DND-41 (cell line): ENCODE measurements around the gene KRT86.

Experiments
- ATAC-seq: fragments of 200-7000 bp; cut with Tn5 transposase; 3 replicates; pipeline ENCODE4 v1.9.1; 2021; ENCODE audit warnings: low read depth; ENCODE audit not compliant: insufficient read depth
- DNase-seq: peaks from one replicate; pipeline ENCODE4 v3.0.0-alpha.2; 2020
- H2AFZ ChIP-seq: 2 replicates; pipeline ENCODE4 v1.6.0; 2012; ENCODE audit warnings: low read depth, low read length
- H3K27ac ChIP-seq: 2 replicates; pipeline ENCODE4 v1.5.1; 2012; ENCODE audit warnings: low read length, inconsistent platforms
- H3K27me3 ChIP-seq: fragments of 200-600 bp; sonication (generic); 2 replicates; pipeline ENCODE4 v1.6.0; 2012; ENCODE audit warnings: low read length, mild to moderate bottlenecking, inconsistent platforms; ENCODE audit not compliant: insufficient read depth, poor library complexity
- H3K36me3 ChIP-seq: 2 replicates; pipeline ENCODE4 v1.5.1; 2012; ENCODE audit warnings: low read length, inconsistent platforms; ENCODE audit not compliant: insufficient read depth
- H3K4me1 ChIP-seq: 2 replicates; pipeline ENCODE4 v1.5.1; 2012; ENCODE audit warnings: mild to moderate bottlenecking, low read length; ENCODE audit not compliant: insufficient read depth
- H3K4me2 ChIP-seq: 2 replicates; pipeline ENCODE4 v1.6.0; 2012; ENCODE audit warnings: mild to moderate bottlenecking, moderate library complexity, low read length, inconsistent platforms; ENCODE audit not compliant: insufficient read depth
- H3K4me3 ChIP-seq, 2 experiments: fragments of 200-600 bp in 1 of 2; shearing (Covaris generic) in 1 of 2; 2 replicates each; pipeline ENCODE4 v1.5.1; 2012 to 2016; ENCODE audit warnings: inconsistent platforms in 2 of 2, low read length in 2 of 2, mild to moderate bottlenecking in 2 of 2, low read depth in 1 of 2, moderate library complexity in 1 of 2
- H3K79me2 ChIP-seq: 2 replicates; pipeline ENCODE4 v1.6.0; 2012; ENCODE audit warnings: low read length, inconsistent platforms; ENCODE audit not compliant: insufficient read depth
- H3K9ac ChIP-seq: 2 replicates; pipeline ENCODE4 v1.6.0; 2012; ENCODE audit warnings: low read depth, mild to moderate bottlenecking, inconsistent platforms, low read length, moderate library complexity
- H3K9me3 ChIP-seq: 2 replicates; pipeline ENCODE4 v1.5.1; 2012; ENCODE audit warnings: low read length, moderate library complexity, mild to moderate bottlenecking, inconsistent platforms; ENCODE audit not compliant: insufficient read depth, severe bottlenecking
- H4K20me1 ChIP-seq: 2 replicates; pipeline ENCODE4 v1.6.0; 2012; ENCODE audit warnings: low read length; ENCODE audit not compliant: insufficient read depth
- CTCF ChIP-seq: IDR thresholded peaks from 2 replicates; pipeline ENCODE4 v1.5.1; 2012; ENCODE audit warnings: borderline replicate concordance, low read length, moderate library complexity, mild to moderate bottlenecking; ENCODE audit not compliant: poor library complexity, severe bottlenecking; ENCODE audit errors: extremely low read depth
- EZH2 ChIP-seq: IDR thresholded peaks from 3 replicates; pipeline ENCODE4 v1.6.1; 2012; ENCODE audit warnings: borderline replicate concordance, low read depth, mild to moderate bottlenecking, moderate library complexity, low read length, inconsistent platforms; ENCODE audit not compliant: severe bottlenecking

KRT86 gene

GRCh38 chr12:52350021-52350620 is 75.7 kb downstream of the KRT86 start:
- TF ChIP-seq CTCF (no peak), EZH2 (no peak)
- no peak overlapping the region for H3K9ac ChIP-seq
- H3K36me3 ChIP-seq, result no peaks in the 10 kb centered on the region
- H3K4me3 ChIP-seq, result no peak overlapping the region
- no peaks in the 10 kb centered on the region for H3K79me2 ChIP-seq
- peaks cover 7% of the 10 kb centered on the region; the same call in 1 of the 2 replicates for H3K4me1 ChIP-seq
- H3K27ac ChIP-seq, result no peak overlapping the region
- peaks cover 17% of the 10 kb centered on the region for H3K27me3 ChIP-seq
- H3K9me3 ChIP-seq, result no peaks in the 10 kb centered on the region
- no peak overlapping the region for H3K4me2 ChIP-seq
- no peak for DNase-seq
- ATAC-seq, result no peak
- no peak overlapping the region for H2AFZ ChIP-seq
- peaks cover 3% of the 10 kb centered on the region; the same call in 1 of the 2 replicates for H4K20me1 ChIP-seq

- no peak overlapping the region for H3K4me2 ChIP-seq
- DNase-seq, result no peak
- ATAC-seq, result no peak
Measured at GRCh38 chr12:52350786-52351185, 76.3 kb downstream of the KRT86 start.

GRCh38 chr12:52351196-52352059 is 77.0 kb downstream of the KRT86 start:
- H3K79me2 ChIP-seq, result no peaks in the 10 kb centered on the region
- H4K20me1 ChIP-seq, result peaks cover 3% of the 10 kb centered on the region; the same call in 1 of the 2 replicates
- peaks cover 7% of the 10 kb centered on the region; the same call in 1 of the 2 replicates for H3K4me1 ChIP-seq
- H3K4me2 ChIP-seq, result no peak overlapping the region
- no peak for TF ChIP-seq EZH2
- no peak for TF ChIP-seq CTCF
- peak; percentile 60 for DNase-seq
- no peak overlapping the region for H2AFZ ChIP-seq
- no peak overlapping the region for H3K9ac ChIP-seq
- H3K27ac ChIP-seq, result no peak overlapping the region
- no peaks in the 10 kb centered on the region for H3K9me3 ChIP-seq
- peaks cover 17% of the 10 kb centered on the region for H3K27me3 ChIP-seq
- no peaks in the 10 kb centered on the region for H3K36me3 ChIP-seq
- ATAC-seq, result peak; percentile 99
- H3K4me3 ChIP-seq, result no peak overlapping the region

More at GRCh38 chr12:52350786-52351185, 76.3 kb downstream of the KRT86 start:
- Histone ChIP-seq H3K27ac (no peak overlapping the region), H3K36me3 (no peaks in the 10 kb centered on the region), H4K20me1 (peaks cover 3% of the 10 kb centered on the region; the same call in 1 of the 2 replicates), H2AFZ (no peak overlapping the region), H3K9ac (no peak overlapping the region), H3K9me3 (no peaks in the 10 kb centered on the region), H3K4me1 (peaks cover 7% of the 10 kb centered on the region; the same call in 1 of the 2 replicates), H3K27me3 (peaks cover 17% of the 10 kb centered on the region), H3K79me2 (no peaks in the 10 kb centered on the region), H3K4me3 (no peak overlapping the region)
- TF ChIP-seq EZH2 (no peak), CTCF (no peak)
